C4-2B (cell line): ENCODE data around the gene EIF4E1B.

Experiments
- ZFX ChIP-seq: fragments of 450-650 bp; IDR thresholded peaks from 2 replicates; pipeline ENCODE4 v1.6.1; 2017
- TF ChIP-seq, protein P1 (sequence below): fragments of 450-650 bp; conservative IDR thresholded peaks from 2 replicates; pipeline ENCODE4 v1.5.1; 2017; ENCODE audit warnings: mild to moderate bottlenecking

GRCh38 chr5:176680226-176680563, 49.7 kb downstream of the EIF4E1B start:
- TF ChIP-seq, protein P1, sequence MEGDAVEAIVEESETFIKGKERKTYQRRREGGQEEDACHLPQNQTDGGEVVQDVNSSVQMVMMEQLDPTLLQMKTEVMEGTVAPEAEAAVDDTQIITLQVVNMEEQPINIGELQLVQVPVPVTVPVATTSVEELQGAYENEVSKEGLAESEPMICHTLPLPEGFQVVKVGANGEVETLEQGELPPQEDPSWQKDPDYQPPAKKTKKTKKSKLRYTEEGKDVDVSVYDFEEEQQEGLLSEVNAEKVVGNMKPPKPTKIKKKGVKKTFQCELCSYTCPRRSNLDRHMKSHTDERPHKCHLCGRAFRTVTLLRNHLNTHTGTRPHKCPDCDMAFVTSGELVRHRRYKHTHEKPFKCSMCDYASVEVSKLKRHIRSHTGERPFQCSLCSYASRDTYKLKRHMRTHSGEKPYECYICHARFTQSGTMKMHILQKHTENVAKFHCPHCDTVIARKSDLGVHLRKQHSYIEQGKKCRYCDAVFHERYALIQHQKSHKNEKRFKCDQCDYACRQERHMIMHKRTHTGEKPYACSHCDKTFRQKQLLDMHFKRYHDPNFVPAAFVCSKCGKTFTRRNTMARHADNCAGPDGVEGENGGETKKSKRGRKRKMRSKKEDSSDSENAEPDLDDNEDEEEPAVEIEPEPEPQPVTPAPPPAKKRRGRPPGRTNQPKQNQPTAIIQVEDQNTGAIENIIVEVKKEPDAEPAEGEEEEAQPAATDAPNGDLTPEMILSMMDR = no peak
- no peak for TF ChIP-seq ZFX
